Body of pancreas (tissue), 4 donors: Measurements from ENCODE around the gene CCDC136. TPM values are rescaled to one million over a fixed set of nuclear protein-coding genes. Genes with fewer than 3 reads are reported as not detected.

ENCODE experiments used
- ATAC-seq: fragments of 150-250 bp; one replicate; pipeline ENCODE4 v1.9.1; 2016
- DNase-seq, 4 donors: peaks; one replicate each; pipeline ENCODE4 v3.0.0-alpha.2; 2019
- H3K27ac ChIP-seq, 4 donors: fragments of 200-600 bp; sonication (generic); 1 replicate in 3 of 4; 2 replicates in 1 of 4; pipeline versions ENCODE4 v1.5.1 to v1.6.1; 2016 to 2019; ENCODE audit warnings: mild to moderate bottlenecking in 1 of 4, mixed read lengths in 1 of 4, moderate library complexity in 1 of 4
- H3K27me3 ChIP-seq, 2 donors: fragments of 200-600 bp; sonication (generic); one replicate each; pipeline ENCODE4 v1.6.0; 2016; ENCODE audit warnings: mild to moderate bottlenecking in 1 of 2
- H3K36me3 ChIP-seq, 2 donors: fragments of 200-600 bp; sonication (generic); replicated peaks in 1 of 2; 2 replicates each; pipeline ENCODE4 v1.5.1; 2016; ENCODE audit warnings: low read depth in 2 of 2; ENCODE audit not compliant: insufficient read depth in 1 of 2
- H3K4me1 ChIP-seq: fragments of 200-600 bp; sonication (generic); one replicate; pipeline ENCODE4 v1.6.0; 2016
- H3K4me3 ChIP-seq, 2 donors: fragments of 200-600 bp; sonication (generic); 1 replicate in 1 of 2; 2 replicates in 1 of 2; pipeline ENCODE4 v1.5.1; 2016 to 2019
- H3K9me3 ChIP-seq, 3 donors: fragments of 200-600 bp; sonication (generic); 1 replicate in 2 of 3; 2 replicates in 1 of 3; pipeline ENCODE4 v1.5.1; 2016
- CTCF ChIP-seq, 7 experiments: fragments of 450-650 bp in 4 of 7; fragments of 200-600 bp in 3 of 7; sonication (generic) in 3 of 7; IDR thresholded peaks; one replicate each; pipeline ENCODE4 v1.5.1; 2016 to 2019; ENCODE audit warnings: antibody characterized with exemption in 7 of 7
- POLR2A ChIP-seq, 3 donors: fragments of 450-650 bp; IDR thresholded peaks; one replicate each; pipeline ENCODE4 v1.6.1; 2016; ENCODE audit warnings: antibody characterized with exemption in 3 of 3, mild to moderate bottlenecking in 2 of 3
- WGBS, 2 donors: methylation state at CpG; one replicate each; pipeline ENCODE4 v1.1.5; 2017; 5-methylcytosine and 5-hydroxymethylcytosine counted together
- intact Hi-C: fragments of 100-400 bp; cut with DNase I; formaldehyde crosslinking; loops from one replicate; pipeline ENCODE4 v1.15.1; 2023
- total RNA-seq, 2 donors: library from RNA; depleted of rRNA; stranded (reverse); fragments of >200 nt; gene quantifications; one replicate each; pipeline ENCODE4 v1.1.0, GENCODE V29; 2016

The CCDC136 gene
- total RNA-seq, 2 donors from 2014 or later: 0.99 to 3.6 TPM

GRCh38 chr7:128858380-128859231, 66.8 kb downstream of the CCDC136 start:
- H3K36me3 ChIP-seq: no peaks in the 10 kb centered on the region
- ATAC-seq: no peak
- peaks cover 8% of the 10 kb centered on the region for H3K4me1 ChIP-seq
- TF ChIP-seq POLR2A (IDR thresholded peaks at IDR 0.05) (no peak), CTCF (IDR thresholded peaks at IDR 0.05) (no peak)
- H3K9me3 ChIP-seq: no peaks in the 10 kb centered on the region
- no peak overlapping the region for H3K4me3 ChIP-seq
- H3K27ac ChIP-seq: no peak overlapping the region
- intact Hi-C loops: no loop called here
- no peaks in the 10 kb centered on the region for H3K27me3 ChIP-seq
- 71 to 74% methylated on average over 6 to 16 of the region's 18 CpGs for WGBS, 2 donors
- no peak for DNase-seq

- TF ChIP-seq CTCF (IDR thresholded peaks at IDR 0.05) (no peak), POLR2A (IDR thresholded peaks at IDR 0.05) (no peak)
- 56 to 57% methylated on average over 12 of the region's 12 CpGs for WGBS, 2 donors
- Histone ChIP-seq H3K27ac (no peak overlapping the region), H3K36me3 (no peaks in the 10 kb centered on the region), H3K27me3 (no peaks in the 10 kb centered on the region), H3K4me3 (no peak overlapping the region), H3K4me1 (peaks cover 15% of the 10 kb centered on the region), H3K9me3 (no peaks in the 10 kb centered on the region)
- DNase-seq: peak in 1 of 4 donors; percentile 23
- intact Hi-C loops: no loop called here
- ATAC-seq: no peak
Observed at GRCh38 chr7:128859232-128860157, 67.7 kb downstream of the CCDC136 start.

GRCh38 chr7:128860158-128861073, 68.6 kb downstream of the CCDC136 start:
- H3K27me3 ChIP-seq: no peaks in the 10 kb centered on the region
- DNase-seq (no peak), ATAC-seq (no peak)
- H3K4me1 ChIP-seq: peaks cover 15% of the 10 kb centered on the region
- no peak overlapping the region for H3K4me3 ChIP-seq
- TF ChIP-seq CTCF (IDR thresholded peaks at IDR 0.05) (no peak), POLR2A (IDR thresholded peaks at IDR 0.05) (no peak)
- H3K27ac ChIP-seq: no peak overlapping the region
- H3K9me3 ChIP-seq: no peaks in the 10 kb centered on the region
- 45 to 53% methylated on average over 10 of the region's 10 CpGs for WGBS, 2 donors
- no peaks in the 10 kb centered on the region for H3K36me3 ChIP-seq
- intact Hi-C loops: no loop called here

- Histone ChIP-seq H3K9me3 (no peaks in the 10 kb centered on the region), H3K27me3 (no peaks in the 10 kb centered on the region), H3K27ac (peak overlapping the region in 1 of 4 donors; percentile 67), H3K36me3 (no peaks in the 10 kb centered on the region), H3K4me1 (peaks cover 15% of the 10 kb centered on the region), H3K4me3 (no peak overlapping the region)
- DNase-seq (no peak), ATAC-seq (no peak)
- intact Hi-C loops: no loop called here
- TF ChIP-seq CTCF (IDR thresholded peaks at IDR 0.05) (no peak), POLR2A (IDR thresholded peaks at IDR 0.05) (no peak)
- 63 to 67% methylated on average over 15 of the region's 15 CpGs for WGBS, 2 donors
Observed at GRCh38 chr7:128861957-128862570, 70.3 kb downstream of the CCDC136 start.
